HL-60 (cell line): ENCODE measurements around the gene UBR2.

Source experiments
- DNase-seq, 2 experiments: peaks; one replicate each; pipeline ENCODE4 v3.0.0-alpha.2; 2010 to 2020; ENCODE audit warnings: low read depth in 1 of 2, low spot score in 1 of 2
- H3K27ac ChIP-seq: fragments of 250-450 bp; sonication (Bioruptor Pico); replicated peaks from 2 replicates; pipeline ENCODE4 v1.5.1; 2020; ENCODE audit warnings: mild to moderate bottlenecking, moderate library complexity
- H3K27me3 ChIP-seq: fragments of 250-450 bp; sonication (Bioruptor Pico); 2 replicates; pipeline ENCODE4 v1.5.1; 2021; ENCODE audit warnings: mild to moderate bottlenecking, moderate library complexity; ENCODE audit not compliant: insufficient read depth, poor library complexity, severe bottlenecking
- H3K4me3 ChIP-seq: replicated peaks from 2 replicates; pipeline ENCODE4 v1.5.1; 2011; ENCODE audit warnings: mild to moderate bottlenecking, control low read depth, low read length; ENCODE audit not compliant: insufficient read depth
- GABPA ChIP-seq: IDR thresholded peaks from 2 replicates; pipeline ENCODE4 v1.6.1; 2012; ENCODE audit warnings: low read depth
- POLR2AphosphoS5 ChIP-seq: IDR thresholded peaks from 2 replicates; pipeline ENCODE4 v1.6.1; 2012; ENCODE audit warnings: low read depth
- SPI1 ChIP-seq: IDR thresholded peaks from 2 replicates; pipeline ENCODE4 v1.6.1; 2012; ENCODE audit warnings: low read depth, mild to moderate bottlenecking, borderline replicate concordance
- TF ChIP-seq, protein P1 (sequence below): IDR thresholded peaks from one replicate; pipeline ENCODE4 v1.5.1; 2011; ENCODE audit warnings: low read length, control low read depth, inconsistent platforms; ENCODE audit not compliant: insufficient read depth
- TF ChIP-seq, protein P2 (sequence below): IDR thresholded peaks from 2 replicates; pipeline ENCODE4 v1.6.1; 2012; ENCODE audit warnings: low read depth; ENCODE audit not compliant: insufficient replicate concordance

UBR2 gene

DNA sequence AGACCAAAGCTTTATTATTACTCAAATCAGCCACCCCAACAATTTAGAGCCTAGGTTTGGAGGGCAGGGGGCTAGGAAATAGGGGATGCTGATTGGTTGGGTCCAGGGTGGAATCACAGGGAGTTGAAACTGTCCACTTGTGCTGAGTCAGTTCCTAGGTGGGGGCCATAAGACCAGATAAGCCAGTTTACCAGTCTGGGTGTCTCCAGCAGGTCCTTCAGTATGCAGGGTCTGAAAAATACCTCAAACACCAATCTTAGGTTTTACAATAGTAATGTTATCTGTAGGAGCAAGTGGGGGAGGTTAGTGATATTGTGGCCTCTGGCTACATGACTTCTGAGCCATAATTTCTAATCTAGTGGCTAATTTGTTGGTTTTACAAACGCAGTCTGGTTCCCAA is 63.2 kb downstream of the UBR2 start:
- Histone ChIP-seq H3K4me3 (no peak overlapping the region), H3K27ac (no peak overlapping the region), H3K27me3 (no peaks in the 10 kb centered on the region)
- TF ChIP-seq, protein P1, sequence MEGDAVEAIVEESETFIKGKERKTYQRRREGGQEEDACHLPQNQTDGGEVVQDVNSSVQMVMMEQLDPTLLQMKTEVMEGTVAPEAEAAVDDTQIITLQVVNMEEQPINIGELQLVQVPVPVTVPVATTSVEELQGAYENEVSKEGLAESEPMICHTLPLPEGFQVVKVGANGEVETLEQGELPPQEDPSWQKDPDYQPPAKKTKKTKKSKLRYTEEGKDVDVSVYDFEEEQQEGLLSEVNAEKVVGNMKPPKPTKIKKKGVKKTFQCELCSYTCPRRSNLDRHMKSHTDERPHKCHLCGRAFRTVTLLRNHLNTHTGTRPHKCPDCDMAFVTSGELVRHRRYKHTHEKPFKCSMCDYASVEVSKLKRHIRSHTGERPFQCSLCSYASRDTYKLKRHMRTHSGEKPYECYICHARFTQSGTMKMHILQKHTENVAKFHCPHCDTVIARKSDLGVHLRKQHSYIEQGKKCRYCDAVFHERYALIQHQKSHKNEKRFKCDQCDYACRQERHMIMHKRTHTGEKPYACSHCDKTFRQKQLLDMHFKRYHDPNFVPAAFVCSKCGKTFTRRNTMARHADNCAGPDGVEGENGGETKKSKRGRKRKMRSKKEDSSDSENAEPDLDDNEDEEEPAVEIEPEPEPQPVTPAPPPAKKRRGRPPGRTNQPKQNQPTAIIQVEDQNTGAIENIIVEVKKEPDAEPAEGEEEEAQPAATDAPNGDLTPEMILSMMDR: no peak
- TF ChIP-seq POLR2AphosphoS5: no peak
- TF ChIP-seq GABPA: no peak
- TF ChIP-seq SPI1: no peak
- TF ChIP-seq, protein P2, sequence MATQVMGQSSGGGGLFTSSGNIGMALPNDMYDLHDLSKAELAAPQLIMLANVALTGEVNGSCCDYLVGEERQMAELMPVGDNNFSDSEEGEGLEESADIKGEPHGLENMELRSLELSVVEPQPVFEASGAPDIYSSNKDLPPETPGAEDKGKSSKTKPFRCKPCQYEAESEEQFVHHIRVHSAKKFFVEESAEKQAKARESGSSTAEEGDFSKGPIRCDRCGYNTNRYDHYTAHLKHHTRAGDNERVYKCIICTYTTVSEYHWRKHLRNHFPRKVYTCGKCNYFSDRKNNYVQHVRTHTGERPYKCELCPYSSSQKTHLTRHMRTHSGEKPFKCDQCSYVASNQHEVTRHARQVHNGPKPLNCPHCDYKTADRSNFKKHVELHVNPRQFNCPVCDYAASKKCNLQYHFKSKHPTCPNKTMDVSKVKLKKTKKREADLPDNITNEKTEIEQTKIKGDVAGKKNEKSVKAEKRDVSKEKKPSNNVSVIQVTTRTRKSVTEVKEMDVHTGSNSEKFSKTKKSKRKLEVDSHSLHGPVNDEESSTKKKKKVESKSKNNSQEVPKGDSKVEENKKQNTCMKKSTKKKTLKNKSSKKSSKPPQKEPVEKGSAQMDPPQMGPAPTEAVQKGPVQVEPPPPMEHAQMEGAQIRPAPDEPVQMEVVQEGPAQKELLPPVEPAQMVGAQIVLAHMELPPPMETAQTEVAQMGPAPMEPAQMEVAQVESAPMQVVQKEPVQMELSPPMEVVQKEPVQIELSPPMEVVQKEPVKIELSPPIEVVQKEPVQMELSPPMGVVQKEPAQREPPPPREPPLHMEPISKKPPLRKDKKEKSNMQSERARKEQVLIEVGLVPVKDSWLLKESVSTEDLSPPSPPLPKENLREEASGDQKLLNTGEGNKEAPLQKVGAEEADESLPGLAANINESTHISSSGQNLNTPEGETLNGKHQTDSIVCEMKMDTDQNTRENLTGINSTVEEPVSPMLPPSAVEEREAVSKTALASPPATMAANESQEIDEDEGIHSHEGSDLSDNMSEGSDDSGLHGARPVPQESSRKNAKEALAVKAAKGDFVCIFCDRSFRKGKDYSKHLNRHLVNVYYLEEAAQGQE: no peak
- no peak for DNase-seq

DNA sequence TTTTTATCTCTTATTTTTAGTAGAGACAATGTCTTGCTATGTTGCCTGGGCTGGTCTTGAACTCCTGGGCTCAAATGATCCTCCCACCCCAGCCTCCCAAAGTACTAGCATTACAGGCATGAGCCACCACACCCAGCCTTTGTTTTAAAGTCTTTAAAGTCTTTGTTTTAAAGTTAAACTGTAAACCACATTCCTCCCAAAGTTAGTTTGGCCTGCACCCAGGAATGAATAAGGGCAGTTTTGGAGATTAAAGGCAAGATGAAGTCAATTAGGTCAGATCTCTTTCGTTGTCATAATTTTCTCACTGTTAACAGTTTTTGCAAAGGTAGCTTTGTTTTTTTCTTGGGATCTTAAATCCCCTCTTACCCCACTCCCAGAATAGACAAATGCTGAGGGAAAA is 63.8 kb downstream of the UBR2 start:
- TF ChIP-seq GABPA (no peak), SPI1 (no peak), POLR2AphosphoS5 (no peak)
- TF ChIP-seq, protein P1: no peak
- TF ChIP-seq, protein P2: no peak
- Histone ChIP-seq H3K4me3 (no peak overlapping the region), H3K27ac (no peak overlapping the region), H3K27me3 (no peaks in the 10 kb centered on the region)
- no peak for DNase-seq

DNA sequence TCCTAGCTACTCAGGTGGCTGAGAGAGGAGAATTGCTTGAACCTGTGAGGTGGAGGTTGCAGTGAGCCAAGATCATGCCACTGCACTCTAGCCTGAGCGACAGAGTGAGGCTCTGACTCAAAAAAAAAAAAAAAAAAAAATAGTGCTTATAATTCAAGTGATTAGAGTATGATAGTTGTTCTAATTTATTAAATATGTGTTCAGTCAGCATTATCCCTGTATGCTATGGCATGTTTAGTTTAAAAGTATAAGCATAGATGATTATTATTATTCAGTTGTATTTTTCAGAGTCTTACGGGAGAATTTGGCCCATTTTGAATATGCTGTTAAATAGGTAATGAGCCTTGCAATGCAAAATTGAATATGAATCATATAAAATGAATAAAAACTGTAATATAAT is 64.8 kb downstream of the UBR2 start:
- DNase-seq: no peak
- Histone ChIP-seq H3K27me3 (no peaks in the 10 kb centered on the region), H3K27ac (no peak overlapping the region), H3K4me3 (no peak overlapping the region)
- TF ChIP-seq, protein P1: no peak
- TF ChIP-seq POLR2AphosphoS5 (no peak), SPI1 (no peak), GABPA (no peak)
- TF ChIP-seq, protein P2: no peak
